ENCODE results near the gene RPS27. TPM values are rescaled to one million over a fixed set of nuclear protein-coding genes. Genes with fewer than 3 reads are reported as not detected.

The RPS27 gene
- total and polyA plus RNA-seq, 2 of the 13 experiments (the other 11 are each of a cell fraction or from before 2014, with no cell fraction given), result 3,737 to 9,964 TPM

DNA sequence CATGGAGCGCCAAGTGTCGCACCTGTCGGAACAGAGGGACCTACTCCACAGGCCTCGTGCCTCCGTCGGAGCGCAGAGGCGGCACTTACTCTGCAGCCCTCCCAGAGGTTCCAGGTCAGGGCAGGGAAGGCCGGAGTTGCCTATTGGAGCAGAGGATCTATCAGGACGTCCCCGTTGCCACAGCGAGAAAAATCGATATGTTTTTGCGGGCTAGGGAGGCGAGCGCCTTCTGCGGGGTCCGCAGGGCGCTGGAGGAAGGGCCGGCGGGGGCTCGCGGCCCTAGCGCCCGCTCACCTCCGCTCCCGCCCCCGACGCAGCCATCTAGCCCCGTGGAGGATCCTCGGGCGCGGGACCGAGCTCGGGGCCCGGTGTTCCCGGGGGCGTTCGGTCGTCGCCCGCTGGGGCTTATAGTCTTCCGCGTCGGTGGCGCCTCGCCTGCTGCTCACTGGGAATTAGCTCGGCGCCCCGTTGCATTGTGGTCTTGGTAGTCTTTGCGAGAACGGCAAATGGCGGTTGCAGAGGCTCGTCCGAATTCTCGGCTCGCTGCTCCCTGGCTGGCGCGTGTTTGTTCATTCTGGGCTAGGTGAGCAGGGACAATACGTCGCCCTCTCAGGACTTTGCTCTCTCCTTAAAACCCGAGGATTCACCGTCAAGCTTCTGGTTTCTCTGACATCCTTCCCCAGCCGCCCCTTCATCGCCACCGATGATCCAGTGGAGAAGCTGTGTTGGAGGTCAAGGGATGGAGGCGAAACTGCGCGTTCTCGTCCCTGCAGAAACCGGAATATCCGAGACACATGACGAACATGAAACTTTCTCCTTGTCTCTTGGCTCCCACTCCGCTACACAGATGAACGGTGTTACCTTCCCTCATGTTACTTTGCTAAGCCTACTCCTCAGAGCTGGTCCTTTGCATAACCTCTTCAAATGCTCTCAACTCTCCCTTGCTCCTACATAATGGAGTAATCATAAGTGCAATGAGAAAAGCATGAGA lies 13.0 kb upstream of the RPS27 start, which contains the start of gene JTB (continued):
- TF ChIP-seq, protein P1, sequence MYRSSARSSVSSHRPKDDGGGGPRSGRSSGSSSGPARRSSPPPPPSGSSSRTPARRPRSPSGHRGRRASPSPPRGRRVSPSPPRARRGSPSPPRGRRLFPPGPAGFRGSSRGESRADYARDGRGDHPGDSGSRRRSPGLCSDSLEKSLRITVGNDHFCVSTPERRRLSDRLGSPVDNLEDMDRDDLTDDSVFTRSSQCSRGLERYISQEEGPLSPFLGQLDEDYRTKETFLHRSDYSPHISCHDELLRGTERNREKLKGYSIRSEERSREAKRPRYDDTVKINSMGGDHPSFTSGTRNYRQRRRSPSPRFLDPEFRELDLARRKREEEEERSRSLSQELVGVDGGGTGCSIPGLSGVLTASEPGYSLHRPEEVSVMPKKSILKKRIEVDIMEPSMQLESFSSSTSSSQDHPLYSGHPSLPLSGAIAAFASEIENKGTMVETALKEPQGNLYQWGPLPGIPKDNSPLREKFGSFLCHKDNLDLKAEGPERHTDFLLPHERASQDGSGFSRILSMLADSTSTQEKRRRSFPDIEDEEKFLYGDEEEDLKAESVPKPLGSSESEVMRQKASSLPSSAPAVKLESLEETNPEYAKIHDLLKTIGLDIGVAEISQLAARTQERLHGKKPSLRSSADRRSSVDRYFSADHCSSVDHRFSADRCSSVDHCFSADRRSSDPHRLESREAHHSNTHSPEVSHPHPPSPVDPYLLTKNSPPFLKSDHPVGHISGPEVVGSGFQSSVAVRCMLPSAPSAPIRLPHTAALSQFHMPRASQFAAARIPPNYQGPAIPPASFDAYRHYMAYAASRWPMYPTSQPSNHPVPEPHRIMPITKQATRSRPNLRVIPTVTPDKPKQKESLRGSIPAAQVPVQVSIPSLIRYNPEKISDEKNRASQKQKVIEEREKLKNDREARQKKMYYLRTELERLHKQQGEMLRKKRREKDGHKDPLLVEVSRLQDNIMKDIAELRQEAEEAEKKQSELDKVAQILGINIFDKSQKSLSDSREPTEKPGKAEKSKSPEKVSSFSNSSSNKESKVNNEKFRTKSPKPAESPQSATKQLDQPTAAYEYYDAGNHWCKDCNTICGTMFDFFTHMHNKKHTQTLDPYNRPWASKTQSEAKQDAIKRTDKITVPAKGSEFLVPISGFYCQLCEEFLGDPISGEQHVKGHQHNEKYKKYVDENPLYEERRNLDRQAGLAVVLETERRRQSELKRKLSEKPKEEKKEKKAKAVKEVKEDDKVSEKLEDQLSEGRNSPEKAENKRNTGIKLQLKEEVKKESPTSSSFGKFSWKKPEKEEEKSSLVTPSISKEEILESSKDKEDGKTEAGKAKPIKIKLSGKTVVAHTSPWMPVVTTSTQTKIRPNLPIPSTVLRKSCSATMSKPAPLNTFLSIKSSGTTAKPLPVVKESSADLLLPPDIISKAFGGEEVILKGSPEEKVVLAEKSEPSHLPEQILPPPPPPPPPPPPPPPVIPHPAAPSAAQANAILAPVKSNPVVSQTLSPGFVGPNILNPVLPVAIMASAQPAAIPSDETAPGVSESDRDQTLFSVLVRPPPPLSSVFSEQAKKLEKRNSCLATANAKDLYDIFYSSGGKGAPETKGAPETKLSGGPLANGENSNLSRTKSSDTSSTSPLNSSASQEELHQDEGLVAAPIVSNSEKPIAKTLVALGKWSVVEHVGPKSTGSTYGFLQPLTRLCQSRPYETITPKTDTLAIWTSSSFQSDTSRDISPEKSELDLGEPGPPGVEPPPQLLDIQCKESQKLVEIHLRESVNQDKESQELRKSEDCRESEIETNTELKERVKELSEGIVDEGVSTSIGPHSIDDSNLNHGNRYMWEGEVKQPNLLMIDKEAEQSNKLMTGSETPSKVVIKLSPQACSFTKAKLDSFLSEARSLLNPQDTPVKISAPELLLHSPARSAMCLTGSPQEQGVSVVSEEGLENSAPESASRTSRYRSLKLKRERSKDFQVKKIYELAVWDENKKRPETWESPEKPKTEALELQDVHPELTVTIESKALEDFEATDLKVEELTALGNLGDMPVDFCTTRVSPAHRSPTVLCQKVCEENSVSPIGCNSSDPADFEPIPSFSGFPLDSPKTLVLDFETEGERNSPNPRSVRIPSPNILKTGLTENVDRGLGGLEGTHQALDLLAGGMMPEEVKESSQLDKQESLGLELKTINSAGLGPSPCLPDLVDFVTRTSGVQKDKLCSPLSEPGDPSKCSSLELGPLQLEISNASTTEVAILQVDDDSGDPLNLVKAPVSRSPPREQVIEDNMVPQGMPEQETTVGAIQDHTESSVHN (CRISPR knock-in tag; IDR thresholded peaks at IDR 0.05), result no peak; the same call in 1 of the 2 replicates
- TF ChIP-seq, protein P2, sequence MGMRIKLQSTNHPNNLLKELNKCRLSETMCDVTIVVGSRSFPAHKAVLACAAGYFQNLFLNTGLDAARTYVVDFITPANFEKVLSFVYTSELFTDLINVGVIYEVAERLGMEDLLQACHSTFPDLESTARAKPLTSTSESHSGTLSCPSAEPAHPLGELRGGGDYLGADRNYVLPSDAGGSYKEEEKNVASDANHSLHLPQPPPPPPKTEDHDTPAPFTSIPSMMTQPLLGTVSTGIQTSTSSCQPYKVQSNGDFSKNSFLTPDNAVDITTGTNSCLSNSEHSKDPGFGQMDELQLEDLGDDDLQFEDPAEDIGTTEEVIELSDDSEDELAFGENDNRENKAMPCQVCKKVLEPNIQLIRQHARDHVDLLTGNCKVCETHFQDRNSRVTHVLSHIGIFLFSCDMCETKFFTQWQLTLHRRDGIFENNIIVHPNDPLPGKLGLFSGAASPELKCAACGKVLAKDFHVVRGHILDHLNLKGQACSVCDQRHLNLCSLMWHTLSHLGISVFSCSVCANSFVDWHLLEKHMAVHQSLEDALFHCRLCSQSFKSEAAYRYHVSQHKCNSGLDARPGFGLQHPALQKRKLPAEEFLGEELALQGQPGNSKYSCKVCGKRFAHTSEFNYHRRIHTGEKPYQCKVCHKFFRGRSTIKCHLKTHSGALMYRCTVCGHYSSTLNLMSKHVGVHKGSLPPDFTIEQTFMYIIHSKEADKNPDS (CRISPR knock-in tag; IDR thresholded peaks at IDR 0.05), result no peak
- TF ChIP-seq ZNF660 (CRISPR knock-in tag; IDR thresholded peaks at IDR 0.05; ENCODE audit: borderline replicate concordance, low read depth) (no peak), SMAD3 (CRISPR knock-in tag; IDR thresholded peaks at IDR 0.05) (0 out of 2 replicates have a peak, but pooled peaks have one; percentile 54), ZKSCAN5 (CRISPR knock-in tag; IDR thresholded peaks at IDR 0.05) (no peak), PHF5A (CRISPR knock-in tag; IDR thresholded peaks at IDR 0.05; ENCODE audit: low read depth, unreplicated experiment) (no peak), EED (CRISPR knock-in tag; IDR thresholded peaks at IDR 0.05) (no peak), ZSCAN22 (CRISPR knock-in tag; IDR thresholded peaks at IDR 0.05) (no peak; the same call in 1 of the 2 replicates), SIX1 (CRISPR knock-in tag; IDR thresholded peaks at IDR 0.05; ENCODE audit: borderline replicate concordance) (peak; percentile 18; the same call in 1 of the 2 replicates), ZNF780A (CRISPR knock-in tag; IDR thresholded peaks at IDR 0.05) (0 out of 2 replicates have a peak, but pooled peaks have one; percentile 37), FOXA3 (CRISPR knock-in tag; IDR thresholded peaks at IDR 0.05) (peak; percentile 31; the same call in 1 of the 2 replicates), ZMAT3 (CRISPR knock-in tag; conservative IDR thresholded peaks at IDR 0.05) (peak; percentile 65; the same call in 1 of the 2 replicates)
- TF ChIP-seq, protein P3, sequence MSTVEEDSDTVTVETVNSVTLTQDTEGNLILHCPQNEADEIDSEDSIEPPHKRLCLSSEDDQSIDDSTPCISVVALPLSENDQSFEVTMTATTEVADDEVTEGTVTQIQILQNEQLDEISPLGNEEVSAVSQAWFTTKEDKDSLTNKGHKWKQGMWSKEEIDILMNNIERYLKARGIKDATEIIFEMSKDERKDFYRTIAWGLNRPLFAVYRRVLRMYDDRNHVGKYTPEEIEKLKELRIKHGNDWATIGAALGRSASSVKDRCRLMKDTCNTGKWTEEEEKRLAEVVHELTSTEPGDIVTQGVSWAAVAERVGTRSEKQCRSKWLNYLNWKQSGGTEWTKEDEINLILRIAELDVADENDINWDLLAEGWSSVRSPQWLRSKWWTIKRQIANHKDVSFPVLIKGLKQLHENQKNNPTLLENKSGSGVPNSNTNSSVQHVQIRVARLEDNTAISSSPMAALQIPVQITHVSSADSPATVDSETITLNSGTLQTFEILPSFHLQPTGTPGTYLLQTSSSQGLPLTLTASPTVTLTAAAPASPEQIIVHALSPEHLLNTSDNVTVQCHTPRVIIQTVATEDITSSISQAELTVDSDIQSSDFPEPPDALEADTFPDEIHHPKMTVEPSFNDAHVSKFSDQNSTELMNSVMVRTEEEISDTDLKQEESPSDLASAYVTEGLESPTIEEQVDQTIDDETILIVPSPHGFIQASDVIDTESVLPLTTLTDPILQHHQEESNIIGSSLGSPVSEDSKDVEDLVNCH (CRISPR knock-in tag; IDR thresholded peaks at IDR 0.05), result no peak; the same call in 1 of the 2 replicates
- TF ChIP-seq, protein P4, sequence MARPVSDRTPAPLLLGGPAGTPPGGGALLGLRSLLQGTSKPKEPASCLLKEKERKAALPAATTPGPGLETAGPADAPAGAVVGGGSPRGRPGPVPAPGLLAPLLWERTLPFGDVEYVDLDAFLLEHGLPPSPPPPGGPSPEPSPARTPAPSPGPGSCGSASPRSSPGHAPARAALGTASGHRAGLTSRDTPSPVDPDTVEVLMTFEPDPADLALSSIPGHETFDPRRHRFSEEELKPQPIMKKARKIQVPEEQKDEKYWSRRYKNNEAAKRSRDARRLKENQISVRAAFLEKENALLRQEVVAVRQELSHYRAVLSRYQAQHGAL (CRISPR knock-in tag; IDR thresholded peaks at IDR 0.05; ENCODE audit: not compliant biosample characterization), result peak; percentile 59
